A673 (cell line): ENCODE results near the gene RTN4RL1. TPM values are rescaled to one million over a fixed set of nuclear protein-coding genes. Genes with fewer than 3 reads are reported as not detected.
A peak's percentile ranks its signal among the peaks of the same experiment; 100 is the strongest.

Experiments used
- BruUV-seq: library from RNA; stranded (reverse); fragments of 400-500 nt; replicated peaks from 2 replicates; lab custom pipeline; 2021; lab: Mats Ljungman, UMichigan
- CTCF ChIA-PET: fragments of 300-600 bp; sonication (Branson Sonifier 250); formaldehyde crosslinking; loops from one replicate; lab custom pipeline; 2022; ENCODE audit warnings: antibody characterized with exemption; lab: Charles Lee
- POLR2A ChIA-PET: fragments of 300-600 bp; sonication (Branson Sonifier 250); formaldehyde crosslinking; loops from one replicate; lab custom pipeline; 2022; ENCODE audit warnings: antibody characterized with exemption; ENCODE audit not compliant: low non-redundant PET; lab: Charles Lee
- DNase-seq: peaks from one replicate; pipeline ENCODE4 v3.0.0-alpha.2; 2015; ENCODE audit warnings: low spot score
- H3K27ac ChIP-seq: fragments of 200-600 bp; sonication (generic); 2 replicates; pipeline ENCODE4 v1.5.1; 2016; ENCODE audit warnings: mixed run types, low read depth, mild to moderate bottlenecking, mixed read lengths, antibody characterized with exemption, low read length; ENCODE audit not compliant: poor library complexity, severe bottlenecking
- H3K27me3 ChIP-seq: fragments of 200-600 bp; sonication (generic); replicated peaks from 2 replicates; pipeline ENCODE4 v1.6.1; 2017; ENCODE audit warnings: mixed run types, low read depth, mild to moderate bottlenecking, mixed read lengths, antibody characterized with exemption, low read length; ENCODE audit not compliant: insufficient read depth, poor library complexity
- H3K36me3 ChIP-seq: fragments of 200-600 bp; sonication (generic); 2 replicates; pipeline ENCODE4 v1.6.1; 2016; ENCODE audit warnings: mixed run types, mild to moderate bottlenecking, mixed read lengths, antibody characterized with exemption, low read length; ENCODE audit not compliant: insufficient read depth, poor library complexity, severe bottlenecking
- H3K4me1 ChIP-seq: fragments of 200-600 bp; sonication (generic); 2 replicates; pipeline ENCODE4 v1.6.1; 2017; ENCODE audit warnings: mixed run types, mild to moderate bottlenecking, mixed read lengths, antibody characterized with exemption, low read length; ENCODE audit not compliant: insufficient read depth, poor library complexity, severe bottlenecking
- H3K4me3 ChIP-seq: fragments of 200-600 bp; sonication (generic); 2 replicates; pipeline ENCODE4 v1.5.1; 2016; ENCODE audit warnings: low read depth, mixed run types, mild to moderate bottlenecking, mixed read lengths, low read length; ENCODE audit not compliant: poor library complexity, severe bottlenecking
- H3K9me3 ChIP-seq: fragments of 200-600 bp; sonication (generic); 2 replicates; pipeline ENCODE4 v1.6.1; 2016; ENCODE audit warnings: mixed run types, low read depth, mild to moderate bottlenecking, mixed read lengths, antibody characterized with exemption, low read length; ENCODE audit not compliant: poor library complexity, severe bottlenecking
- EZH2 ChIP-seq: fragments of 200-600 bp; sonication (generic); IDR thresholded peaks from 2 replicates; pipeline ENCODE4 v1.6.1; 2017; ENCODE audit warnings: borderline replicate concordance, low read depth, mild to moderate bottlenecking, mixed read lengths, antibody characterized with exemption, low read length; ENCODE audit not compliant: poor library complexity, severe bottlenecking
- intact Hi-C: fragments of 100-400 bp; cut with micrococcal nuclease; formaldehyde crosslinking; loops from one replicate; pipeline ENCODE4 v1.10.0; 2022; ENCODE audit not compliant: unreplicated experiment
- total RNA-seq: library from RNA; stranded (reverse); gene quantifications from 2 replicates; pipeline ENCODE4 v1.2.3, GENCODE V29; 2021
- TF ChIP-seq, protein P1 (sequence below): fragments of 300-800, 200-600 bp; sonication (generic); conservative IDR thresholded peaks from 2 replicates; pipeline ENCODE4 v1.5.1; 2017; ENCODE audit warnings: low read depth, mild to moderate bottlenecking, antibody characterized with exemption, low read length, moderate library complexity, mixed read lengths

The RTN4RL1 gene
- total RNA-seq, 1 experiment from 2014 or later: 0.80 TPM

DNA sequence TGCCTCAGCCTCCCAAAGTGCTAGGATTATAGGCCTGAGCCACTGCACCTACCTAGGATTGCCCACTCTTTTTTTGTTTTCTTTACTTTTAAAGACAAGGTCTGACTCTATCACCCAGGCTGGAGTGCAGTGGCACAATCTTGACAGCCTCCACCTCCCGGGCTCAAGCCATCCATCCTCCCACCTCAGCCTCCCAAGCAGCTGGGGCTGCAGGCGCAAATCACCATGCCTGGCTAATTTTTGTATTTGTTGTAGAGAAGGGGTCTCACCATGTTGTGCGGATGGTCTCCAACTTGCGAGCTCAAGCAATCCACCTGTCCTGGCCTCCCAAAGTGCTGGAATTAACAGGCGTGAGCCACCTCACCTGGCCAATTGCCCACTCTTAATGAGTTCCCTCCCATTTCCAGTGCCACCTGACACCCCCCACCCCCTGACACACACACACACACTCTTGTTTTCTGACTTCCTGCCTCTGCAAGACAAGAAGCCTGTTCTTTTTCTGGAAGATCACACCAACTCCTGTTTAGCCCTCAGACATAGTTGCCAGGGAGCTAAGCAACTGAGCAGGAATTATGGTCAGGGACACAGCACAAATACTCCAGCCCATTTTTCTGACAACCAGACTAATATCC lies 19.2 kb upstream of the RTN4RL1 start:
- Histone ChIP-seq H3K36me3 (peaks cover 18% of the 10 kb centered on the region), H3K4me1 (peaks cover 13% of the 10 kb centered on the region), H3K9me3 (no peaks in the 10 kb centered on the region), H3K27me3 (no peaks in the 10 kb centered on the region), H3K4me3 (no peak overlapping the region), H3K27ac (no peak overlapping the region)
- intact Hi-C loops: loop anchor here (5.0 kb wide), 2 partner anchors 137 to 327 kb away; no protein-coding TSS in a partner anchor
- DNase-seq: no peak
- POLR2A ChIA-PET: interaction anchor here (0.7 kb wide), 1 partner anchor 9 kb away, joined by 14 read pairs; no protein-coding TSS in a partner anchor
- no TSS peak for BruUV-seq
- no peak for TF ChIP-seq EZH2
- TF ChIP-seq, protein P1, sequence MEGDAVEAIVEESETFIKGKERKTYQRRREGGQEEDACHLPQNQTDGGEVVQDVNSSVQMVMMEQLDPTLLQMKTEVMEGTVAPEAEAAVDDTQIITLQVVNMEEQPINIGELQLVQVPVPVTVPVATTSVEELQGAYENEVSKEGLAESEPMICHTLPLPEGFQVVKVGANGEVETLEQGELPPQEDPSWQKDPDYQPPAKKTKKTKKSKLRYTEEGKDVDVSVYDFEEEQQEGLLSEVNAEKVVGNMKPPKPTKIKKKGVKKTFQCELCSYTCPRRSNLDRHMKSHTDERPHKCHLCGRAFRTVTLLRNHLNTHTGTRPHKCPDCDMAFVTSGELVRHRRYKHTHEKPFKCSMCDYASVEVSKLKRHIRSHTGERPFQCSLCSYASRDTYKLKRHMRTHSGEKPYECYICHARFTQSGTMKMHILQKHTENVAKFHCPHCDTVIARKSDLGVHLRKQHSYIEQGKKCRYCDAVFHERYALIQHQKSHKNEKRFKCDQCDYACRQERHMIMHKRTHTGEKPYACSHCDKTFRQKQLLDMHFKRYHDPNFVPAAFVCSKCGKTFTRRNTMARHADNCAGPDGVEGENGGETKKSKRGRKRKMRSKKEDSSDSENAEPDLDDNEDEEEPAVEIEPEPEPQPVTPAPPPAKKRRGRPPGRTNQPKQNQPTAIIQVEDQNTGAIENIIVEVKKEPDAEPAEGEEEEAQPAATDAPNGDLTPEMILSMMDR: no peak
- CTCF ChIA-PET: no interaction called here

DNA sequence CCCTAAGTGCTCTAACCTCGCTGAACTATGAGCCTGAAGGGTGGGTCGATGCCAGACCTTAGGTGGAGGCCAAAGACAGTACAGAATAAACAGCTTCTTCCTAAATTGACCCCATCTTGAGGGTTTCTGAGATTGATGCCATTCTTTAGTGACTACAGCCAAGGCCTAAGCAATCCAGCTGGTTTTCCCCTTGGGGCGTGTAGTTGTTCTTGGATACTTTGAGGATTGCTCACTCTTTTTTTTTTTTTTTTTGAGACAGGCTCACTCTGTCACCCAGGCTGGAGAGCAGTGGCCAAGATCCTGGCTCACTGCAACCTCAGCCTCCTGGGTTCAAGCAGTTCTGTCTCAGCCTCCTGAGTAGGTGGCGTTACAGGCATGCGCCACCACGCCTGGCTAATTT lies 18.7 kb upstream of the RTN4RL1 start:
- no peaks in the 10 kb centered on the region for H3K9me3 ChIP-seq
- TF ChIP-seq, protein P1: no peak
- TF ChIP-seq EZH2: no peak
- peaks cover 13% of the 10 kb centered on the region for H3K4me1 ChIP-seq
- ChIA-PET CTCF (no interaction called here), POLR2A (interaction anchor here (0.7 kb wide), 1 partner anchor 9 kb away, joined by 14 read pairs; no protein-coding TSS in a partner anchor)
- DNase-seq: no peak
- intact Hi-C loops: loop anchor here (5.0 kb wide), 2 partner anchors 136 to 326 kb away; no protein-coding TSS in a partner anchor
- BruUV-seq: no TSS peak
- peaks cover 18% of the 10 kb centered on the region for H3K36me3 ChIP-seq
- H3K27me3 ChIP-seq: no peaks in the 10 kb centered on the region
- no peak overlapping the region for H3K4me3 ChIP-seq
- no peak overlapping the region for H3K27ac ChIP-seq

DNA sequence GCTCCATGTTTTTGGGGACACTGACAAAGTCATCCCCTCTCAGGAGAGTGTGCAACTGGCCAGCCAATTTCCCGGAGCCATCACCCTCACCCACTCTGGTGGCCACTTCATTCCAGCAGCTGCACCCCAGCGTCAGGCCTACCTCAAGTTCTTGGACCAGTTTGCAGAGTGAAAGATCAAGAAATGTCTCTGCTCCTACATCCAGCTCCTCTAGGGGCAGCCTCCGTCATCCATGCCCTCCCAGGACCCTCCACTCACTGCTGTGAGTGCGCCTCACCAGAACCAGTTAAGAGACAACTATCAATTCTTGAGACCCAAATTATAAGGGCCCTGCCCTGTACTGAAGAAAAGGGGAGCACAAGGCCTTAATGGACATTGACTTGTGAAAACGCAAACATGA lies 17.8 kb upstream of the RTN4RL1 start:
- peaks cover 18% of the 10 kb centered on the region for H3K36me3 ChIP-seq
- H3K4me3 ChIP-seq: peak overlapping the region; percentile 73
- intact Hi-C loops: loop anchor here (5.0 kb wide), 2 partner anchors 136 to 326 kb away; no protein-coding TSS in a partner anchor
- BruUV-seq: TSS peak; percentile 55
- no peaks in the 10 kb centered on the region for H3K9me3 ChIP-seq
- H3K4me1 ChIP-seq: peaks cover 13% of the 10 kb centered on the region
- ChIA-PET CTCF (no interaction called here), POLR2A (no interaction called here)
- TF ChIP-seq EZH2: no peak
- TF ChIP-seq, protein P1: no peak
- H3K27ac ChIP-seq: peak overlapping the region; percentile 91
- DNase-seq: no peak
- no peaks in the 10 kb centered on the region for H3K27me3 ChIP-seq
